H1 (cell line): ENCODE data around the gene ZNF182. TPM values are rescaled to one million over a fixed set of nuclear protein-coding genes. Genes with fewer than 3 reads are reported as not detected.
A peak's percentile ranks its signal among the peaks of the same experiment; 100 is the strongest.

Source experiments
- CTCF ChIA-PET: fragments of 300-600 bp; sonication (Branson Sonifier 250); formaldehyde crosslinking; loops from one replicate; lab custom pipeline; 2021; ENCODE audit not compliant: partially characterized antibody; lab: Charles Lee
- POLR2A ChIA-PET: fragments of 300-600 bp; sonication (Branson Sonifier 250); formaldehyde crosslinking; loops from one replicate; lab custom pipeline; 2021; ENCODE audit warnings: inconsistent platforms; ENCODE audit not compliant: partially characterized antibody; lab: Charles Lee
- DNase-seq, 2 experiments: peaks; one replicate each; pipeline versions ENCODE4 v3.0.0 to v3.0.0-alpha.2; 2010 to 2022; ENCODE audit warnings: low spot score in 2 of 2, low read depth in 1 of 2, mixed read lengths in 1 of 2
- FAIRE-seq: peaks from 2 replicates; lab custom pipeline; 2011; peaks lifted over from hg19 to GRCh38; lab: Jason Lieb, UNC
- H2AFZ ChIP-seq: 2 replicates; pipeline ENCODE4 v1.8.1; 2012; ENCODE audit warnings: low read length, inconsistent platforms
- H2AK5ac ChIP-seq: 2 replicates; pipeline ENCODE4 v1.6.1; 2013; ENCODE audit warnings: low read depth, low read length
- H2BK120ac ChIP-seq: replicated peaks from 2 replicates; pipeline ENCODE3; 2013; ENCODE audit warnings: low read depth, low read length, inconsistent platforms
- H2BK12ac ChIP-seq: 2 replicates; pipeline ENCODE4 v1.6.1; 2013; ENCODE audit warnings: low read depth, low read length
- H2BK15ac ChIP-seq: 2 replicates; pipeline ENCODE4 v1.6.1; 2013; ENCODE audit warnings: low read length
- H2BK20ac ChIP-seq: 2 replicates; pipeline ENCODE4 v1.6.1; 2013; ENCODE audit warnings: low read length
- H2BK5ac ChIP-seq: 2 replicates; pipeline ENCODE4 v1.6.1; 2013; ENCODE audit warnings: low read depth, low read length
- H3K14ac ChIP-seq: 2 replicates; pipeline ENCODE4 v1.6.1; 2013; ENCODE audit warnings: inconsistent platforms; ENCODE audit not compliant: insufficient read length
- H3K18ac ChIP-seq: 2 replicates; pipeline ENCODE4 v1.6.1; 2013; ENCODE audit warnings: low read length; ENCODE audit errors: extremely low read depth
- H3K23ac ChIP-seq: 2 replicates; pipeline ENCODE4 v1.6.1; 2013; ENCODE audit warnings: inconsistent platforms; ENCODE audit not compliant: insufficient read length
- H3K23me2 ChIP-seq: 2 replicates; pipeline ENCODE4 v1.6.1; 2013; ENCODE audit warnings: low read depth, low read length
- H3K27ac ChIP-seq: 2 replicates; pipeline ENCODE4 v1.6.1; 2011; ENCODE audit warnings: low read depth, low read length, inconsistent platforms
- H3K27me3 ChIP-seq, 4 experiments: replicated peaks in 1 of 4; 1 replicate in 1 of 4; 2 replicates in 3 of 4; pipeline versions ENCODE4 v1.6.1 to v1.8.1; 2011 to 2013; ENCODE audit warnings: low read length in 3 of 4, mild to moderate bottlenecking in 3 of 4, inconsistent platforms in 2 of 4, mixed read lengths in 2 of 4, moderate library complexity in 1 of 4; ENCODE audit not compliant: control insufficient read depth in 3 of 4, insufficient read depth in 3 of 4; ENCODE audit errors: extremely low read depth in 1 of 4
- H3K36me3 ChIP-seq, 4 experiments: 2 replicates each; pipeline versions ENCODE4 v1.6.1 to v1.8.1; 2011 to 2013; ENCODE audit warnings: mild to moderate bottlenecking in 4 of 4, low read length in 3 of 4, moderate library complexity in 2 of 4, control low read depth in 1 of 4, inconsistent platforms in 1 of 4; ENCODE audit not compliant: insufficient read depth in 4 of 4, control insufficient read depth in 2 of 4
- H3K4ac ChIP-seq: replicated peaks from 2 replicates; pipeline ENCODE3; 2013; ENCODE audit warnings: low read length, low read depth, mixed read lengths, inconsistent platforms; ENCODE audit not compliant: insufficient read length
- H3K4me1 ChIP-seq, 4 experiments: replicated peaks in 1 of 4; 1 replicate in 1 of 4; 2 replicates in 3 of 4; pipeline versions ENCODE4 v1.6.1 to v1.8.1; 2011 to 2013; ENCODE audit warnings: low read length in 3 of 4, inconsistent platforms in 2 of 4, mixed read lengths in 1 of 4; ENCODE audit not compliant: insufficient read depth in 4 of 4, control insufficient read depth in 3 of 4
- H3K4me2 ChIP-seq, 2 experiments: 2 replicates each; pipeline versions ENCODE4 v1.6.1 to v1.8.1; 2011 to 2013; ENCODE audit warnings: low read depth in 2 of 2, low read length in 2 of 2, control low read depth in 1 of 2, inconsistent platforms in 1 of 2, mild to moderate bottlenecking in 1 of 2; ENCODE audit not compliant: insufficient read depth in 1 of 2
- H3K4me3 ChIP-seq, 4 experiments: fragments of 200-600, 300-600 bp in 1 of 4; sonication (generic), shearing (Covaris generic), sonication (Bioruptor Twin) in 1 of 4; 2 replicates each; pipeline versions ENCODE4 v1.5.1 to v1.8.1; 2011 to 2016; ENCODE audit warnings: low read length in 4 of 4, low read depth in 3 of 4, control low read depth in 2 of 4, inconsistent platforms in 2 of 4, mild to moderate bottlenecking in 2 of 4, mixed read lengths in 1 of 4, moderate library complexity in 1 of 4; ENCODE audit not compliant: insufficient read depth in 2 of 4; ENCODE audit errors: extremely low read depth in 1 of 4
- H3K56ac ChIP-seq: replicated peaks from 2 replicates; pipeline ENCODE3; 2013; ENCODE audit warnings: low read depth, mild to moderate bottlenecking, mixed read lengths, low read length, inconsistent platforms; ENCODE audit not compliant: insufficient read length
- H3K79me1 ChIP-seq: 2 replicates; pipeline ENCODE4 v1.6.1; 2013; ENCODE audit warnings: low read depth, low read length, control low read depth
- H3K79me2 ChIP-seq, 2 experiments: 2 replicates each; pipeline versions ENCODE4 v1.6.1 to v1.8.1; 2012 to 2013; ENCODE audit warnings: low read length in 2 of 2, mild to moderate bottlenecking in 2 of 2, inconsistent platforms in 1 of 2; ENCODE audit not compliant: insufficient read depth in 2 of 2, control insufficient read depth in 1 of 2
- H3K9ac ChIP-seq, 4 experiments: replicated peaks in 1 of 4; 1 replicate in 1 of 4; 2 replicates in 3 of 4; pipeline versions ENCODE4 v1.6.1 to v1.8.1; 2011 to 2013; ENCODE audit warnings: low read depth in 3 of 4, low read length in 3 of 4, control low read depth in 2 of 4, mild to moderate bottlenecking in 2 of 4, moderate library complexity in 2 of 4, inconsistent platforms in 1 of 4; ENCODE audit errors: extremely low read depth in 1 of 4
- H3K9me3 ChIP-seq, 2 experiments: 2 replicates each; pipeline versions ENCODE4 v1.6.1 to v1.8.1; 2012 to 2013; ENCODE audit warnings: mild to moderate bottlenecking in 2 of 2, moderate library complexity in 2 of 2, control low read depth in 1 of 2, inconsistent platforms in 1 of 2, low read depth in 1 of 2, low read length in 1 of 2, mixed read lengths in 1 of 2; ENCODE audit not compliant: insufficient read depth in 2 of 2
- H4K20me1 ChIP-seq, 2 experiments: replicated peaks in 1 of 2; 2 replicates each; pipeline versions ENCODE3 to v1.8.1; 2011 to 2013; ENCODE audit warnings: inconsistent platforms in 2 of 2, low read length in 2 of 2, mild to moderate bottlenecking in 1 of 2; ENCODE audit not compliant: insufficient read depth in 2 of 2, control insufficient read depth in 1 of 2
- H4K5ac ChIP-seq: 2 replicates; pipeline ENCODE4 v1.6.1; 2013; ENCODE audit warnings: low read length, low read depth, mixed read lengths, inconsistent platforms; ENCODE audit not compliant: insufficient read length
- H4K8ac ChIP-seq: 2 replicates; pipeline ENCODE4 v1.8.0; 2013; ENCODE audit warnings: mild to moderate bottlenecking, moderate library complexity, low read length, inconsistent platforms; ENCODE audit not compliant: insufficient read depth; ENCODE audit errors: extremely low read depth
- H4K91ac ChIP-seq: replicated peaks from 2 replicates; pipeline ENCODE3; 2013; ENCODE audit warnings: low read length, mixed read lengths, inconsistent platforms; ENCODE audit not compliant: insufficient read length
- CBX5 ChIP-seq: fragments of 300-800, 300-1000 bp; sonication (generic); IDR thresholded peaks from 2 replicates; pipeline ENCODE4 v1.7.1; 2016; ENCODE audit warnings: antibody characterized with exemption, low read length, low read depth
- CHD2 ChIP-seq: IDR thresholded peaks from 2 replicates; pipeline ENCODE4 v1.6.1; 2012; ENCODE audit warnings: low read length, improper control_type of control experiment
- CTBP2 ChIP-seq: IDR thresholded peaks from 2 replicates; pipeline ENCODE4 v1.7.0; 2011; ENCODE audit warnings: borderline replicate concordance, mild to moderate bottlenecking, moderate library complexity, mixed read lengths, low read length; ENCODE audit not compliant: insufficient read depth, insufficient read length
- EGR1 ChIP-seq: IDR thresholded peaks from 2 replicates; pipeline ENCODE4 v1.6.1; 2011; ENCODE audit warnings: low read depth, low read length, borderline replicate concordance
- EP300 ChIP-seq, 2 experiments: IDR thresholded peaks; 1 replicate in 1 of 2; 2 replicates in 1 of 2; pipeline ENCODE4 v1.6.1; 2011 to 2012; ENCODE audit warnings: low read depth in 2 of 2, low read length in 2 of 2, mild to moderate bottlenecking in 2 of 2, borderline replicate concordance in 1 of 2, inconsistent platforms in 1 of 2, moderate library complexity in 1 of 2
- GABPA ChIP-seq: IDR thresholded peaks from 2 replicates; pipeline ENCODE4 v1.6.1; 2011; ENCODE audit warnings: mild to moderate bottlenecking, low read length, moderate library complexity, borderline replicate concordance; ENCODE audit not compliant: insufficient read depth
- GTF2F1 ChIP-seq: IDR thresholded peaks from 2 replicates; pipeline ENCODE4 v1.6.1; 2012; ENCODE audit warnings: low read depth, low read length, improper control_type of control experiment, borderline replicate concordance
- SAP30 ChIP-seq: fragments of 300-600 bp; sonication (generic); IDR thresholded peaks from 2 replicates; pipeline ENCODE4 v1.7.1; 2012; ENCODE audit warnings: low read length, moderate library complexity, mild to moderate bottlenecking, inconsistent platforms; ENCODE audit not compliant: insufficient read depth, insufficient replicate concordance
- WGBS, 2 experiments: shearing (Covaris generic) in 1 of 2; methylation state at CpG; one replicate each; pipeline versions ENCODE4 v1.1.6 to v1.1.7; 2013 to 2015; ENCODE audit warnings: low lambda C conversion rate in 2 of 2, mixed read lengths in 2 of 2, inconsistent platforms in 1 of 2, low coverage in 1 of 2, missing lambda C conversion rate in 1 of 2; ENCODE audit not compliant: insufficient replicate concordance in 2 of 2, insufficient coverage in 1 of 2, insufficient read length in 1 of 2; ENCODE audit errors: extremely low coverage in 1 of 2, missing lambda C conversion rate in 1 of 2; 5-methylcytosine and 5-hydroxymethylcytosine counted together
- polyA plus RNA-seq, 7 experiments: library from polyadenylated mRNA; depleted of rRNA in 3 of 7; stranded (reverse) in 5 of 7; unstranded in 2 of 7; fragments of >200 nt in 5 of 7; fragments of 200-250 nt in 2 of 7; gene quantifications; 1 replicate in 5 of 7; 2 replicates in 1 of 7; 4 replicates in 1 of 7; pipeline versions ENCODE4 v1.2.1 to v1.2.3, GENCODE V29; 2011 to 2013; ENCODE audit warnings: missing spikeins in 2 of 7, mixed read lengths in 2 of 7
- total RNA-seq: library from RNA; stranded (reverse); fragmentation: NEBNext Ultra II Directional; extraction: Animal tissue kit (Norgen Biotek cat#: 25700); gene quantifications from 2 replicates; pipeline ENCODE4 v1.2.1, GENCODE V29; 2021
- TF ChIP-seq, protein P1 (sequence below): IDR thresholded peaks from 2 replicates; pipeline ENCODE4 v1.6.1; 2011; ENCODE audit warnings: low read depth, mild to moderate bottlenecking, low read length; ENCODE audit not compliant: insufficient read depth
- TF ChIP-seq, protein P2 (sequence below), 3 experiments: IDR thresholded peaks; 1 replicate in 2 of 3; 2 replicates in 1 of 3; pipeline versions ENCODE4 v1.5.1 to v1.6.1; 2011; ENCODE audit warnings: low read length in 3 of 3, mild to moderate bottlenecking in 3 of 3, inconsistent platforms in 2 of 3, low read depth in 1 of 3, moderate library complexity in 1 of 3; ENCODE audit not compliant: insufficient read depth in 1 of 3; ENCODE audit errors: control extremely low read depth in 1 of 3

ZNF182 gene
- total and polyA plus RNA-seq, 2 of the 8 experiments (the other 6 are each of a cell fraction or from before 2014, with no cell fraction given) = 1.3 to 8.2 TPM

DNA sequence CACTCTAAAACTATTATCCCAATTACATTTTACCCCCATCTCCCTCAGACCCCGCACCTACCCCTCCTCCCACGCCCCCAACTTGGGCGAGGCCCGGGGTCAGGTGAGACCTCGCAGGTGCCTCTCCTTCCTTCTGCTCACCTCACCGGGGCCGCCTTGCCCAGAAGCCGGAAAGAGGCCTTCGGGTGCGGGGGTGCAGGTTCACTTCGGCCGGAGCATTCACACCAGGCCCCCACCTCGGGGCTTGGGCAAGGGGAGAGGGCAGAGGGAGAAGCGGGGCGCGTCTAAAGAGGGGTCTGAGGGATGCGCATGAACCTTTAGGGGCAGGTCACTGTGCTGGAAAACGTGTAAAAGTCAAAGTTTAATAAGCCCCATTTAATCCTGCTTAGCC, 427 bp downstream of the ZNF182 start:
- ChIA-PET CTCF (no interaction called here), POLR2A (no interaction called here)
- Histone ChIP-seq H2BK120ac (no peak overlapping the region), H4K91ac (no peak overlapping the region), H3K27ac (0 out of 2 replicates have a peak overlapping the region, but pooled peaks have one; percentile 58), H3K4me1 (no peaks in the 10 kb centered on the region), H3K9ac (peak overlapping the region in 3 of 4 experiments; percentile 51 to 89 (median 74); a peak in 6 of 7 replicates), H4K20me1 (no peaks in the 10 kb centered on the region), H3K4me2 (peak overlapping the region; percentile 66 to 67), H2AFZ (no peak overlapping the region), H3K23me2 (no peaks in the 10 kb centered on the region), H4K5ac (peak overlapping the region; percentile 59), H3K36me3 (no peaks in the 10 kb centered on the region), H3K4me3 (peak overlapping the region; percentile 70 to 88 (median 82)), H3K4ac (no peak overlapping the region), H2BK15ac (no peak overlapping the region), H3K14ac (no peak overlapping the region), H2BK12ac (no peak overlapping the region), H2BK20ac (no peak overlapping the region), H3K23ac (no peak overlapping the region), H3K18ac (no peak overlapping the region; the same call in 1 of the 2 replicates), H3K56ac (no peak overlapping the region), H2AK5ac (no peak overlapping the region), H3K27me3 (no peaks in the 10 kb centered on the region), H3K9me3 (no peaks in the 10 kb centered on the region), H2BK5ac (no peak overlapping the region), H3K79me1 (no peaks in the 10 kb centered on the region), H4K8ac (peak overlapping the region; percentile 79; the same call in 1 of the 2 replicates), H3K79me2 (peaks cover 0 to 9% of the 10 kb centered on the region in 2 experiments; a peak in 1 of 4 replicates)
- FAIRE-seq = no peak
- no peak for DNase-seq
- WGBS, 2 experiments = 1 to 100% methylated on average over 1 to 7 of the region's 18 CpGs
- TF ChIP-seq, protein P1, sequence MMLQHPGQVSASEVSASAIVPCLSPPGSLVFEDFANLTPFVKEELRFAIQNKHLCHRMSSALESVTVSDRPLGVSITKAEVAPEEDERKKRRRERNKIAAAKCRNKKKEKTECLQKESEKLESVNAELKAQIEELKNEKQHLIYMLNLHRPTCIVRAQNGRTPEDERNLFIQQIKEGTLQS = no peak
- TF ChIP-seq CHD2 = no peak
- TF ChIP-seq EP300 (IDR thresholded peaks at IDR 0.05; ENCODE audit: borderline replicate concordance in 1 of 2, low read depth in 2 of 2, low read length in 2 of 2) = no peak
- no peak for TF ChIP-seq GABPA
- no peak for TF ChIP-seq CTBP2
- TF ChIP-seq GTF2F1 = no peak
- TF ChIP-seq SAP30 = no peak
- TF ChIP-seq EGR1 = no peak
- TF ChIP-seq, protein P2, sequence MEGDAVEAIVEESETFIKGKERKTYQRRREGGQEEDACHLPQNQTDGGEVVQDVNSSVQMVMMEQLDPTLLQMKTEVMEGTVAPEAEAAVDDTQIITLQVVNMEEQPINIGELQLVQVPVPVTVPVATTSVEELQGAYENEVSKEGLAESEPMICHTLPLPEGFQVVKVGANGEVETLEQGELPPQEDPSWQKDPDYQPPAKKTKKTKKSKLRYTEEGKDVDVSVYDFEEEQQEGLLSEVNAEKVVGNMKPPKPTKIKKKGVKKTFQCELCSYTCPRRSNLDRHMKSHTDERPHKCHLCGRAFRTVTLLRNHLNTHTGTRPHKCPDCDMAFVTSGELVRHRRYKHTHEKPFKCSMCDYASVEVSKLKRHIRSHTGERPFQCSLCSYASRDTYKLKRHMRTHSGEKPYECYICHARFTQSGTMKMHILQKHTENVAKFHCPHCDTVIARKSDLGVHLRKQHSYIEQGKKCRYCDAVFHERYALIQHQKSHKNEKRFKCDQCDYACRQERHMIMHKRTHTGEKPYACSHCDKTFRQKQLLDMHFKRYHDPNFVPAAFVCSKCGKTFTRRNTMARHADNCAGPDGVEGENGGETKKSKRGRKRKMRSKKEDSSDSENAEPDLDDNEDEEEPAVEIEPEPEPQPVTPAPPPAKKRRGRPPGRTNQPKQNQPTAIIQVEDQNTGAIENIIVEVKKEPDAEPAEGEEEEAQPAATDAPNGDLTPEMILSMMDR (IDR thresholded peaks at IDR 0.05; ENCODE audit: control extremely low read depth in 1 of 3, insufficient read depth in 1 of 3, low read depth in 1 of 3, low read length in 3 of 3) = no peak
- TF ChIP-seq CBX5 = no peak
